HEK293T (cell line): ENCODE results near the gene KIF12.

Experiments
- ARNT ChIP-seq: fragments of 450-650 bp; IDR thresholded peaks from 2 replicates; pipeline ENCODE4 v1.6.1; 2017; ENCODE audit warnings: mild to moderate bottlenecking
- BHLHE40 ChIP-seq: fragments of 450-650 bp; IDR thresholded peaks from 2 replicates; pipeline ENCODE4 v1.6.1; 2016; ENCODE audit warnings: mild to moderate bottlenecking, moderate library complexity, borderline replicate concordance
- FOXA1 ChIP-seq: fragments of 450-650 bp; IDR thresholded peaks from 2 replicates; pipeline ENCODE4 v1.6.1; 2016; ENCODE audit warnings: mild to moderate bottlenecking
- FOXK2 ChIP-seq: fragments of 450-650 bp; IDR thresholded peaks from 2 replicates; pipeline ENCODE4 v1.6.1; 2016; ENCODE audit warnings: mild to moderate bottlenecking
- FOXM1 ChIP-seq: fragments of 450-650 bp; IDR thresholded peaks from 2 replicates; pipeline ENCODE4 v1.6.1; 2017; ENCODE audit warnings: mild to moderate bottlenecking, borderline replicate concordance
- HDGF ChIP-seq: fragments of 450-650 bp; IDR thresholded peaks from 2 replicates; pipeline ENCODE4 v1.6.1; 2017; ENCODE audit warnings: antibody characterized with exemption, borderline replicate concordance
- L3MBTL2 ChIP-seq: fragments of 450-650 bp; conservative IDR thresholded peaks from 2 replicates; pipeline ENCODE4 v1.6.1; 2016; ENCODE audit warnings: mild to moderate bottlenecking
- LEF1 ChIP-seq: fragments of 450-650 bp; IDR thresholded peaks from 2 replicates; pipeline ENCODE4 v1.6.1; 2017; ENCODE audit warnings: mild to moderate bottlenecking, borderline replicate concordance
- NFRKB ChIP-seq: fragments of 450-650 bp; IDR thresholded peaks from 2 replicates; pipeline ENCODE4 v1.6.1; 2016; ENCODE audit warnings: mild to moderate bottlenecking, moderate library complexity
- SP1 ChIP-seq: fragments of 450-650 bp; IDR thresholded peaks from 2 replicates; pipeline ENCODE4 v1.6.1; 2017
- SUZ12 ChIP-seq: fragments of 450-650 bp; IDR thresholded peaks from 2 replicates; pipeline ENCODE4 v1.6.1; 2016; ENCODE audit warnings: mild to moderate bottlenecking

- TF ChIP-seq BHLHE40 (no peak), FOXM1 (no peak), SUZ12 (no peak), L3MBTL2 (no peak), FOXA1 (no peak), ARNT (no peak), LEF1 (no peak), HDGF (no peak), NFRKB (no peak), FOXK2 (no peak), SP1 (no peak)
Measured at GRCh38 chr9:114110180-114110579, 11.1 kb upstream of the KIF12 start.
